Vagina (tissue), 2 donors: ENCODE data around the gene SLC40A1.

Experiments
- CTCF ChIP-seq, 3 experiments: fragments of 450-650 bp in 2 of 3; fragments of 200-600 bp in 1 of 3; sonication (generic) in 1 of 3; IDR thresholded peaks; one replicate each; pipeline ENCODE4 v1.5.1; 2017 to 2019; ENCODE audit warnings: antibody characterized with exemption in 3 of 3, mild to moderate bottlenecking in 2 of 3, moderate library complexity in 2 of 3
- POLR2A ChIP-seq, 2 donors: fragments of 450-650 bp; IDR thresholded peaks; one replicate each; pipeline ENCODE4 v1.6.1; 2017; ENCODE audit warnings: antibody characterized with exemption in 2 of 2, mild to moderate bottlenecking in 2 of 2, moderate library complexity in 2 of 2

- TF ChIP-seq POLR2A (IDR thresholded peaks at IDR 0.05), result no peak
- no peak for TF ChIP-seq CTCF (IDR thresholded peaks at IDR 0.05)
Observed at GRCh38 chr2:189543367-189543766, 37.2 kb downstream of the SLC40A1 start.
